Head of caudate nucleus (tissue), 42 donors: Measurements from ENCODE around the gene JUND.

Experiments used
- DNase-seq, 42 donors: peaks; one replicate each; pipeline versions ENCODE4 v3.0.0 to v3.0.0-alpha.2; 2020 to 2021; ENCODE audit warnings: mixed read lengths in 7 of 42
- intact Hi-C: fragments of 100-400 bp; cut with DNase I; formaldehyde crosslinking; loops from one replicate; pipeline ENCODE4 v1.15.0; 2022

Gene JUND

GRCh38 chr19:18292810-18293641 is 11.6 kb upstream of the JUND start:
- peak in 40 of 42 donors; percentile 49 to 86 (median 70) for DNase-seq
- intact Hi-C loops: no loop called here

DNA sequence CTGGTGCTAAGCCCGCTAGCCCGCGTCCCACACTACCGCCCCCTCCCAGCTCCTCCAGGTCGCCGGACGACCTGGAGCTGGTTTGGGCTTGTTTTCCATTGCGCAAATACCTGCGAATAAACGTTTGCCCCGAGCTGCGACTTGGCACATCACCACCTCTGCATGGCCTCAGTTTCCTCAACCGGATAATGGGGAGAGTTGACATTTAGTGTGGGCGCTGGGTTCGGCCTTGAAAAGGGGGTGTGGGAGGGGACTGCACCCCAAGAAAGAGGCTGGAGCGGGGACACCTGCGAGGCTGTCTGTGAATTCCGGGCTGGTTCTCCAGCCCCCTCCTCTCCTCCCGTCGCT is 11.0 kb upstream of the JUND start:
- intact Hi-C loops: no loop called here
- DNase-seq: peak in 1 of 42 donors; percentile 45

GRCh38 chr19:18291590-18292461 is 10.4 kb upstream of the JUND start:
- intact Hi-C loops: no loop called here
- DNase-seq: peak; percentile 52 to 89 (median 80)

DNA sequence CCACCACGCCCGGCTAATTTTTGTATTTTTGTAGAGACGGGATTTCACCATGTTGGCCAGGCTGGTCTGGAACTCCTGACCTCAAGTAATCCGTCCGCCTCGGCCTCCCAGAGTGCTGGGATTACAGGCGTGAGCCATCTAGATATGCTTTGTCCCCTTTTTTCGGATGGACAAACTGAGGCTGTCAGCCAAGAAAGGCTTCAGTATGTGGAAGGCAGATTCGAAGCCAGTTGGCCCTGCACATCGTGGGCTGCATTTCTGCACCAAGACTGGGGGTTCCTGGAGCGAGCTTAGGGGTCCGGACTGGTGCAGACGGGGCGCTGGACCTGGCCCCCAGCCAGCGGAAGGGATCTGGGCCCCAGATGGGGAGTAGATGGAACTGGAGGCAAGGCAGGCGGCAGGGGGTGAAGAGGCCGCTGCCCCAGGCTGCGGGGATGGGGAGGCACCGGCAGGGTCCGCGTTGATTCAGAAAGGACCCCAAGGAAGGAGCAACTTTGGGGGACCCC is 9.7 kb upstream of the JUND start:
- intact Hi-C loops: no loop called here
- DNase-seq: peak in 1 of 42 donors; percentile 19

DNA sequence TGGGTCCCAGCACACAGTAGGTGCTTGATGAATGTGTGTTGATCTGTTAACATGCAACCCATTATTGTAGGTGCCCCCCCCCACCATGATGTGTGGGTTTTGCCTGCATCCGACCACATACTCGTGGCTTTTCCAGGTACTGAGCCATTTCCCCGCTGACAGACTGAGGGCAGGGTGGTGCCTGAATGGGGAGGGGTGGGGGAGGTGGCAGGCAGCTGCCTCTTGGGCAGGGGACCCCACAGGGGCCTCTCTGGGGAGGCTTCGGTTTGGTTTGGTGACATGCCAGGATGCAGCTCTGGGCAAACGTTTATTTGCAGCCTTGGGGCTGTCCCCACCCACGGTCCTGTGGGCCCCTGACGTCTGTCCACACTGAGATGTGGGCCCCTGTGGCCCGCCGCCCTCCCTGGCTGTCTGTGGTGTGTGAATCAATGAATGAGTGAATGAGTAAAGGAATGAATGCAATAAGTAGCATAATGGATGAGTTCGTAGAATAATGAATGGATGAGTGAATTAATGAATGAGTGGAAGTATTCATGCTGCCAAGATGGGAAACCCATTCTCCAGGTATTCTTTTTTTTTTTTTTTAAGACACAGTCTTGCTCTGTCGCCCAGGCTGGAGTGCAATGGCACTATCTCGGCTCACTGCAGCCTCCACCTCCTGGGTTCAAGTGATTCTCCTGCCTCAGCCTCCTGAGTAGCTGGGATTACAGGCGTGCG is 9.0 kb upstream of the JUND start:
- intact Hi-C loops: no loop called here
- no peak for DNase-seq

GRCh38 chr19:18289471-18290301 is 8.3 kb upstream of the JUND start:
- intact Hi-C loops: no loop called here
- no peak for DNase-seq

DNA sequence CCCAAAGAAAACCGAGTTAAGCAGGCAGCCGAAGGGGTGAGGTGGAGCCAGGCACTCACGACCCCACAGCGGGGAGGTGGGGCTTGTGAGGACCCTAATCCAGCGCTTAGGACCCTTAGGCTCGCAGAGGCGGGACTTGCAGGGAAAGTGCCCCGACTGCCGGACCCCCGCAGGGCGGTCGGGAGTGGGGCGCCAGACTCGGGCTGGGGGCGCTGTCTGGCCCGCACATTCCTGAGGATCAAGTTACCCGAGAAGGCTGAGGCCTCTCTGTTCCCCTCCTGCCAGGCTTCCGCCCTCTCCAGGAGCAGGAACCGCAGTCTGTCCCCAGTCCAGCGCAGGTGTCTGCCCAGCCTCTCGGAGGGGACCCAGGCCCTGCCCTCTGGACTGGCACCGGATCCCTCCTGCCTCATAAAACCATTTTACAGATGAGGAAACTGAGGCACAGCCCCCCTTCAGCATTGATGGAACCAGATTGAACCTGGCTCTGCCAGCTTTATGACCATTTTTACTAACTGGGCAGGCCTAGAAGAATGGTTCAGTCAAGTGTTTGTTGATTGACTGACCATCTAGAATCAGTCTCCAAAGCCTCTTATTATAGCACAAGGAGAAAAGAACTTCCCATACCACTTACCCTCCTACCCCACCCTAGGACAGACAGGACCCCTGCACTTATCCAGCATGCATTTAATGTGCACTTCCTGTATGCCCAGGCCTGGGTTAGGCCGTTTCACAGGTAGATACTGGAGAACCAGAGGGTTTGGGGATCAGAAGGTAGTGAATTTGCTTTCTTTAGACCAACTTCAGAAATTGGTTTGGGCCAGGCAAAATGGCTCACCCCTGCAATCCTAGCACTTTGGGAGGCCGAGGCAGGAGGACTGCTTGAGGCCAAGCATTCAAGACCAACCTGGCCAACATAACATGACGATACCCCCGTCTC is 6.7 kb upstream of the JUND start:
- DNase-seq: no peak
- intact Hi-C loops: no loop called here

GRCh38 chr19:18286973-18287635 is 5.7 kb upstream of the JUND start:
- intact Hi-C loops: no loop called here

DNA sequence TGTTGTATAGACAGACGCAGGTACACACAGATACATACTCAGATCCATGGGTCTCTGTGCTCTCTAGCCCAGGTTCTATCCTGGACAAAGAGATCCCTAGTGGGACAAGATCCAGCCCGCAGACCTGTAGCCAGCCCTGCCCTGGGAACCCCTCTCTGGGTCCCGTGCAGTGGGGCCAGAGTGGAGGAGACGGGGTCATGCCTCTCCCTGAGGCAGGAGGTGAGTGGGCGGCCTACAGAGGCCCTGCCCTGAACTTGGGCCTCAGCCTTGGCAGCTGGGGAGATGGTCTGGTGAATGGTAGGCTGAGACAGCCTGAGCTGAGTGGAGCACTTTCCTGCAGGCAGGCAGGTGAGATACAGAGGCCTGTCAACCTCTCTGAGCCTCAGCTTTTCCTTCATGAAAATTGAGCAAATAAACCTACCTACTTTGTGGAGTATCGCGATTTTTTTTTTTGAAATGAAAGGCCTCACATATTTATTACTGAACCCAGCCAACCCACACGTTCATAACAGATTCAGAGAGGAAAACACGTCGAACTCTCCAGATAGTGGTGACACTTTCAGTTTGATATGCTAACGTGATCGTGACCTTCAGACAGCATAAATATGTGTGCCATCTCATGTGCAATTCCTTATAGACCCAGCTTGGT is 3.4 kb upstream of the JUND start:
- no peak for DNase-seq
- intact Hi-C loops: no loop called here

More at GRCh38 chr19:18286973-18287635, 5.7 kb upstream of the JUND start:
- no peak for DNase-seq

DNA sequence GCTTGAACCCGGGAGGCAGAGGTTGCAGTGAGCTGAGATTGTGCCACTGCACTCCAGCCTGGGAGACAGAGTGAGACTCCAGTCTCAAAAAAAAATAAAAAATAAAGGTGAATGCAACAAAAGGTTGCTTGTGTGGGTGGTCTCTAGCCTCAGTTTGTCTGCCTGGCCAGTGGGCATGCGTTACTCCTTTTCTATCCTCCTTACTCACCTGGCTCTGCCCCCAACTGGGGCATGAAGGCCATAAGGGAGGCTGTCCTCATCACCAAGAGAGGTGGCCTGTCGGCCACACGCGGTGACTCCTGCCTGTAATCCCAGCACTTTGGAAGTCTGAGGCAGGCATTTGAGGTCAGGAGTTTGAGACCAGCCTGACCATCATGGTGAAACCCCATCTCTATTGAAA is 1.9 kb upstream of the JUND start:
- no peak for DNase-seq
- intact Hi-C loops: loop anchor here (2.0 kb wide), 1 partner anchor 39 kb away; the partner anchor contains the start of gene LSM4

DNA sequence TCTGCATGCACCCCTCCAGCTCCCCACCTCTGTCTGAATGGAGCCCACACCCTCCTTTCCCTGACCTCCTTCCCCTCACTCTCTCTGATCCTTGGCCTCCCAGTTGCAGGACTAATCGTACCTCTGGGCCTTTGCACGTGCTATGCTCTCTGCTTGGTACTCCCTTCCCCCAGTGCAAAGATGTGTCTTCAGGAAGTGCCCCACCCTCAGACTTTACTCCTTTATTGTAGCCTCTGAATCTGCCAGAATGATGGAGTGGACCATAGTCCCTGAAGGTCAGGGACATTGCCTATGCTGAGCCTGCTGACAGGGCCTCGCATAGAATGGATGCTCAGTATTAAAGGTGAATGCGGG is 1.3 kb upstream of the JUND start:
- DNase-seq: no peak
- intact Hi-C loops: loop anchor here (2.0 kb wide), 1 partner anchor 40 kb away; the partner anchor contains the start of gene LSM4

DNA sequence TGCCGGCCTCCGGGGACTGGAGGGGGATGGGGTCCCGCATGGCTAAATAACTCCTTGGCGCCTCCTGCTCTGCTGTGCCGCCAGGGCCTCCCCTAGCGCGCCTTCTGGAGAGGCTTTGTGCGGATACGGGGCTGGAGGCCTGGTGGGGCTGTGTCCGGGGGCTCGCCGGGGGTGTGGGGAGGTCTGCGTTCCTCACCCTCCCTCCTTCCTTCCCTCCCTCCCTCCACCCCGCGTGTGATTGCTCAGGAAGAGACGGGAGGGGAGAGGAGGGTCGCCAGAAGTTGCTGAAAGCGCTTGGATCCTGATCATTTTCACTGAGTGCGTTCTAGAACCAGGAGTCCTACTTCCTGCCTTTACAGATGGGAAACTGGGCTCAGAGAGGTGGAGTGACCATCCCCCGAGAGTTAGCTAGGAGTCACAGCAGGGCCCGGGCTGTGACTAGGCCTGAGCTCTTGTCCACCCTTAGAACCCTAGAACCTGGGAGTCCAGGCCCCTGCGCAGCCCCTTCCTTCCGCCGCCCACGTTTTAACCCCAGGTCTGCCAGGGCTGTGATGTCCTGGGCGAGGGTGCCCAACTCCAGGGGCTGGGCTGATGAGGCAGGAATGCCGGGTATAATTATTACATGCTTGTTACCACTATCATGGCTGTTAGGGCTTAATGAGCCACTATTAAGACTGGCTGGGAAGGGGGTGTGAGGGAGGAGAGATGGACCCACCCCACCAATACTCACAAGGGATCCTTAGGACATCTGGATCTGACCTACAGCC is 782 bp upstream of the JUND start:
- intact Hi-C loops: loop anchor here (2.0 kb wide), 1 partner anchor 41 kb away; the partner anchor contains the start of gene LSM4
- peak in 6 of 42 donors; percentile 24 to 33 (median 26) for DNase-seq

- DNase-seq: peak in 41 of 42 donors; percentile 69 to 90 (median 81)
- intact Hi-C loops: loop anchor here (2.0 kb wide), 2 partner anchors 24 to 138 kb away; partner anchors contain the start of gene SSBP4
Measured at GRCh38 chr19:18280247-18281081, 958 bp downstream of the JUND start.

DNA sequence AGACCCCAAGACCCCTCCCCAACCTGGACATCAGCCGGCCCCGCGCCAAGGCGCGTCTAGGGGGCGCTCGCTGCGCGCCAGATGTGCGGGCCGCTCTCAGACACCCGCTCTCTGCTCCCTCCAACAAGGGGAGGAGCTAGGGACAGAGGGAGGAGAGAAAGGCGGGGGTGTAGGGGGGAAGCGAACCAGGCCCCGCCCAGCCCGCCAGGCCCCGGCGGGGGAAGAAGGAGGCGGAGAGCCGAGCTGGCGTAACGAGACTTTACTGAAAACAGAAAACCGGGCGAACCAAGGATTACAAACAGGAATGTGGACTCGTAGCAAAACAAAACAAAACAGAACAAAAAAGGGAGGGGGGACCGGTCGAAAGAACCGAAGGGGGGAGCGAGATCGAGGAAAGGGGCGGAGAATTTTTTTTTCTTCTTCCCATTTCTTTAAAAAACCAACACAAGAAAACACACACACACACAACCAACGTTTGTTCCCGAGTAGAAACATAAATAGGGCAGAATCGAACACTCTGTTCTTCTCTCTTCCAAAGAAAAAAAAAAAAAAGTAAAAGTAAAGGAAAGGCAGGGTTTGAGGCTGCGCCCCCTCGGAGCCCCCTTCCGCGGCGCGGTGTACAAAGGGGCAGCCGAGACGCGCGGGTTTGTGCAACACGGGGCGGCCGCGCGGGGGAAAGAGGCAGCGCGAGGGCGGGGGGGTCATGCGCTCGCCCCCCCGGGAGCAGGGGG is 1.7 kb downstream of the JUND start:
- intact Hi-C loops: loop anchor here (2.0 kb wide), 3 partner anchors 25 to 139 kb away; partner anchors contain the start of gene SSBP4

More for the DNA sequence above, 1.7 kb downstream of the JUND start:
- peak; percentile 84 to 98 (median 95) for DNase-seq
